Activated CD4-positive, alpha-beta T cell treated with anti-CD3 and anti-CD28 coated beads, Interleukin-2, amount 10 ng/mL, durations not matched to agents 24 days and 14 days (primary cell): ENCODE measurements around the gene ZP4. TPM values are rescaled to one million over a fixed set of nuclear protein-coding genes. Genes with fewer than 3 reads are reported as not detected.

ENCODE experiments used
- DNase-seq: peaks from one replicate; pipeline ENCODE4 v3.0.0; 2022
- H3K27ac Mint-ChIP-seq: one replicate; pipeline ENCODE4 v1.8.0; 2022; ENCODE audit warnings: mild to moderate bottlenecking, mixed read lengths
- H3K27me3 Mint-ChIP-seq: one replicate; pipeline ENCODE4 v1.8.0; 2022; ENCODE audit warnings: mixed read lengths
- H3K36me3 Mint-ChIP-seq: one replicate; pipeline ENCODE4 v1.8.0; 2022; ENCODE audit warnings: low read depth, mild to moderate bottlenecking, mixed read lengths
- H3K4me1 Mint-ChIP-seq: one replicate; pipeline ENCODE4 v1.8.0; 2021; ENCODE audit warnings: mixed read lengths
- H3K4me3 Mint-ChIP-seq: one replicate; pipeline ENCODE4 v1.8.0; 2022; ENCODE audit warnings: mild to moderate bottlenecking, moderate library complexity, mixed read lengths
- H3K9me3 Mint-ChIP-seq: one replicate; pipeline ENCODE4 v1.8.0; 2021; ENCODE audit warnings: mixed read lengths
- intact Hi-C: fragments of 100-400 bp; cut with micrococcal nuclease; formaldehyde crosslinking; loops from one replicate; pipeline ENCODE4 v1.15.1; 2023
- total RNA-seq: library from RNA; stranded (reverse); gene quantifications from 2 replicates; pipeline ENCODE4 v1.2.3, GENCODE V29; 2022

ZP4 gene
- total RNA-seq, 1 donor from 2014 or later: not detected

DNA sequence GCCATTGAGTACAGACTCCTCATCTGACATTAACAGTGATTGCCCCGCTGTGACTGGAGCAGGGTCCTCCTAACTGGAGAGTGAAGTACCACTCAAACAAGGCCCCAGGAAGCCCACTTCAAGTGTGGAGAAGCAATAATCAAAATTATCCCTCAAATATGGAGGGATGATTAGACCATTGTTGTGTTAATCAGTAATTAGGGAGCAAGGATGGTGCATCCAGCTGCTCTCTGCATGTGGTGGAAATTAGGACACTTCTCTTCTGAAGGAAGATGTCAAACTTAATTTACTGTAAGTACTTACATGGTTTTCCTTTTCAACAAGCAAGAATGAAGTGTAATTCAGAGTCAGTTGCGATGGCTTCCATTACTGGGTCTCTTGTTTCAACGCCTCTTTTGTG lies 3.4 kb upstream of the ZP4 start:
- H3K4me3 Mint-ChIP-seq: no peak overlapping the region
- intact Hi-C loops: no loop called here
- DNase-seq: no peak
- no peak overlapping the region for H3K27ac Mint-ChIP-seq
- no peaks in the 10 kb centered on the region for H3K4me1 Mint-ChIP-seq
- H3K27me3 Mint-ChIP-seq: no peaks in the 10 kb centered on the region
- H3K9me3 Mint-ChIP-seq: no peaks in the 10 kb centered on the region
- no peaks in the 10 kb centered on the region for H3K36me3 Mint-ChIP-seq

GRCh38 chr1:237891979-237892378 lies 1.3 kb upstream of the ZP4 start:
- intact Hi-C loops: no loop called here
- no peak for DNase-seq
- no peak overlapping the region for H3K4me3 Mint-ChIP-seq
- no peaks in the 10 kb centered on the region for H3K4me1 Mint-ChIP-seq
- H3K36me3 Mint-ChIP-seq: no peaks in the 10 kb centered on the region
- H3K27me3 Mint-ChIP-seq: no peaks in the 10 kb centered on the region
- H3K9me3 Mint-ChIP-seq: no peaks in the 10 kb centered on the region
- no peak overlapping the region for H3K27ac Mint-ChIP-seq

- Mint-ChIP-seq H3K36me3 (no peaks in the 10 kb centered on the region), H3K27me3 (no peaks in the 10 kb centered on the region), H3K9me3 (no peaks in the 10 kb centered on the region), H3K4me1 (no peaks in the 10 kb centered on the region), H3K4me3 (no peak overlapping the region), H3K27ac (no peak overlapping the region)
- intact Hi-C loops: no loop called here
- DNase-seq: no peak
Observed at GRCh38 chr1:237891266-237891665, 544 bp upstream of the ZP4 start.

DNA sequence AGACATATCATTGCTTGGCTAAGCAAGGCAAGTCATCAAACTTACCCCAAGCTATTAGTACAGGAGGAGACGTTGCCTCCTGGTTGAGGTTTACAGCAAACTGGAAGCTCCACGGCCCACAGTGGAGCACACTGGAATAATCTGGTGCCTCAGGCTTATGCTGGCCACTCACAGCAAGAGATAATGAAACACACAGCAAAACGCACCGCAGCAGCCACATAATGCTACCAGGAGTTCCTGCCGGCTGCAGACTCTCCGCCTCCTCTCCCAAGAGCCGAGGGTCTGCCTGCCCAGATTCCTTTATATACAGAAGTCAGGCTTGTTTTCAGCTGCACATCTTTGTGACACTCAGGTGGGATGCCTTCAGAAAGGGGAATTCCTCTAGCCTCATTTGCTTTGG lies 306 bp downstream of the ZP4 start:
- no peaks in the 10 kb centered on the region for H3K36me3 Mint-ChIP-seq
- intact Hi-C loops: no loop called here
- H3K27me3 Mint-ChIP-seq: no peaks in the 10 kb centered on the region
- DNase-seq: no peak
- H3K9me3 Mint-ChIP-seq: no peaks in the 10 kb centered on the region
- H3K4me1 Mint-ChIP-seq: no peaks in the 10 kb centered on the region
- H3K4me3 Mint-ChIP-seq: no peak overlapping the region
- no peak overlapping the region for H3K27ac Mint-ChIP-seq

- intact Hi-C loops: no loop called here
- H3K27ac Mint-ChIP-seq: no peak overlapping the region
- peaks cover under 1% of the 10 kb centered on the region for H3K9me3 Mint-ChIP-seq
- H3K4me3 Mint-ChIP-seq: no peak overlapping the region
- H3K4me1 Mint-ChIP-seq: no peaks in the 10 kb centered on the region
- H3K27me3 Mint-ChIP-seq: no peaks in the 10 kb centered on the region
- DNase-seq: no peak
- no peaks in the 10 kb centered on the region for H3K36me3 Mint-ChIP-seq
Observed at GRCh38 chr1:237888143-237888542, 2.6 kb downstream of the ZP4 start.

DNA sequence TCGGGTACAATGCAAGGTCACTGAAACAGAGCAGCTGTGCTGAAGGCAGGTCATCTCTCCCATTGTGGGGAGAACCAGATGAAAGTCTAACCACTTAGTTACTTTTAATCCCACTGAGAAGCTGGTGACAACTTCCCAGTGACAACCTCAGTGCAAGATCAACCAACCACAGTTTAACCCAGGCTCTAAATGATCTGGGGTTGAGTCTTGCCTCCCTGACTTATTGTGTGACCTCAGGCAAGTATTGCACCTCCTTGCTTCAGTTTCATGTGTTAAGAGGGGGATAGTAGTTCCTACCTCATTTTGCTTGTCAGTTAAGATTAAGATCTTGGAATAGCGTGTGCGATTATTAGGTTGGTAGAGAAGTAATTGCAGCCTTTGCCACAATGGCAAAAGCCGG lies 3.2 kb downstream of the ZP4 start:
- intact Hi-C loops: no loop called here

GRCh38 chr1:237884237-237884636 lies 6.5 kb downstream of the ZP4 start:
- Mint-ChIP-seq H3K27me3 (no peaks in the 10 kb centered on the region), H3K36me3 (no peaks in the 10 kb centered on the region), H3K27ac (no peak overlapping the region), H3K4me3 (no peak overlapping the region), H3K9me3 (peaks cover 3% of the 10 kb centered on the region), H3K4me1 (no peaks in the 10 kb centered on the region)
- DNase-seq: no peak
- intact Hi-C loops: no loop called here

More for the DNA sequence above, 3.2 kb downstream of the ZP4 start:
- Mint-ChIP-seq H3K4me3 (no peak overlapping the region), H3K36me3 (no peaks in the 10 kb centered on the region), H3K4me1 (no peaks in the 10 kb centered on the region), H3K27me3 (no peaks in the 10 kb centered on the region), H3K9me3 (peaks cover 3% of the 10 kb centered on the region), H3K27ac (no peak overlapping the region)
- DNase-seq: no peak

GRCh38 chr1:237879195-237879594 lies 11.5 kb downstream of the ZP4 start:
- Mint-ChIP-seq H3K4me1 (no peaks in the 10 kb centered on the region), H3K36me3 (no peaks in the 10 kb centered on the region), H3K9me3 (peaks cover 3% of the 10 kb centered on the region), H3K27ac (no peak overlapping the region), H3K27me3 (no peaks in the 10 kb centered on the region), H3K4me3 (no peak overlapping the region)
- DNase-seq: no peak
- intact Hi-C loops: no loop called here

GRCh38 chr1:237878406-237878805 lies 12.3 kb downstream of the ZP4 start:
- no peak overlapping the region for H3K4me3 Mint-ChIP-seq
- H3K9me3 Mint-ChIP-seq: peaks cover 3% of the 10 kb centered on the region
- no peaks in the 10 kb centered on the region for H3K4me1 Mint-ChIP-seq
- no peaks in the 10 kb centered on the region for H3K36me3 Mint-ChIP-seq
- no peaks in the 10 kb centered on the region for H3K27me3 Mint-ChIP-seq
- intact Hi-C loops: no loop called here
- no peak overlapping the region for H3K27ac Mint-ChIP-seq
- no peak for DNase-seq

GRCh38 chr1:237877631-237878030 lies 13.1 kb downstream of the ZP4 start:
- intact Hi-C loops: no loop called here
- Mint-ChIP-seq H3K27ac (no peak overlapping the region), H3K9me3 (no peaks in the 10 kb centered on the region), H3K4me3 (no peak overlapping the region), H3K27me3 (no peaks in the 10 kb centered on the region), H3K4me1 (no peaks in the 10 kb centered on the region), H3K36me3 (no peaks in the 10 kb centered on the region)
- DNase-seq: no peak

DNA sequence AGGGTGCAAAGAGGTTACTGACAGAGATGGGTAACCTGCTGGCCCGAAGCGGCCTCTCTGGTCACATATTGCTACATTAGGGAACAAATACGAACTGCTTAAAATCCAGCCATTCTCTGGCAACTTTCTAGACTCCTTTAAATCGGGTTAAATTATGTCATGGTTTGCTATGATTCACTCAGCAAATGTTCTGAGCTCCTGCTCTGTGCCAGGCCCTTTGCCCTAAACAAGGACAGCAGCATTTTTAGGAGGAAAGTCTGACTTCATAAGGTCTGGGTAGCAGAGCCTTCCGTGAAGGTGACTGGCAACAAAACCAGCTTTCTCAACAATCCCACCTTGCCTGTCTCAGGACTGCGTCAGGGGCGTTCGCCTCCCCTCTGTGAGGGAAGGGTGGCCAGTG lies 15.4 kb downstream of the ZP4 start:
- no peak for DNase-seq
- no peaks in the 10 kb centered on the region for H3K4me1 Mint-ChIP-seq
- H3K36me3 Mint-ChIP-seq: no peaks in the 10 kb centered on the region
- H3K27me3 Mint-ChIP-seq: no peaks in the 10 kb centered on the region
- no peak overlapping the region for H3K4me3 Mint-ChIP-seq
- intact Hi-C loops: no loop called here
- no peak overlapping the region for H3K27ac Mint-ChIP-seq
- H3K9me3 Mint-ChIP-seq: no peaks in the 10 kb centered on the region

DNA sequence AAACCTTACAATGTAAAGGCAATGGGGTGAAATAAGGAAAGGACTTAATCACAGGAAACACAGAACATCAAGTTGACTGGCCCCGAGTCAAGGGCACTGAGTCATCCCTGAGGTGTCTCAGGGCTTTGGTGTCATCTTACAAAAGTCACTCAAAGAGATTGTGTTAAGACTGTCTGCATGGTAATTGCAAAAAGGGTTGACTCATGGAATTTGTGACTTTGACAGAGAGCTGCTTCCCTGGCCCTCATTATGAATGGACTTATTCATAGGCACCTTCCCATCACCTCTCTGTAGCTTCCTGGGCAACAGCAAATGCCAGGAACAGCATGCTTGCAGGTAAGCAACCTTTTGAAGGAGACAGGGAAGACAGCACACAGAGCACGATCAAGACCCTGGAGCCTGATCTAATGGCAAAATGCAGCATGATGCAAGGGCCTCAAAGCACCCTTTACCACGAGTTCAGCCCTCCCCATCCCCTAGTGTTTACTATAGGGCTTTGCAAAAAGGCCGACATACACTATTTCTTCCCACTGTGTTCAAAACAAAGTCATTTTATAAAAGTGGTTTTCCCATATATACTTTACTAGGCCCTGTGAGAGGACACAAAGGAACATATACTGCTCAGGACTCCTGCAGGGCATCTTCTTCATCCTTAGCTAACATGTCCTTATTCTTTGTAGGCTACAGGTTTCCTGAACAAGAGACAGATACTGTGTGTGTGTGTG lies 17.1 kb downstream of the ZP4 start:
- H3K4me1 Mint-ChIP-seq: no peaks in the 10 kb centered on the region
- intact Hi-C loops: no loop called here
- no peak for DNase-seq
- H3K27ac Mint-ChIP-seq: no peak overlapping the region
- no peaks in the 10 kb centered on the region for H3K9me3 Mint-ChIP-seq
- no peaks in the 10 kb centered on the region for H3K27me3 Mint-ChIP-seq
- H3K36me3 Mint-ChIP-seq: no peaks in the 10 kb centered on the region
- H3K4me3 Mint-ChIP-seq: no peak overlapping the region

DNA sequence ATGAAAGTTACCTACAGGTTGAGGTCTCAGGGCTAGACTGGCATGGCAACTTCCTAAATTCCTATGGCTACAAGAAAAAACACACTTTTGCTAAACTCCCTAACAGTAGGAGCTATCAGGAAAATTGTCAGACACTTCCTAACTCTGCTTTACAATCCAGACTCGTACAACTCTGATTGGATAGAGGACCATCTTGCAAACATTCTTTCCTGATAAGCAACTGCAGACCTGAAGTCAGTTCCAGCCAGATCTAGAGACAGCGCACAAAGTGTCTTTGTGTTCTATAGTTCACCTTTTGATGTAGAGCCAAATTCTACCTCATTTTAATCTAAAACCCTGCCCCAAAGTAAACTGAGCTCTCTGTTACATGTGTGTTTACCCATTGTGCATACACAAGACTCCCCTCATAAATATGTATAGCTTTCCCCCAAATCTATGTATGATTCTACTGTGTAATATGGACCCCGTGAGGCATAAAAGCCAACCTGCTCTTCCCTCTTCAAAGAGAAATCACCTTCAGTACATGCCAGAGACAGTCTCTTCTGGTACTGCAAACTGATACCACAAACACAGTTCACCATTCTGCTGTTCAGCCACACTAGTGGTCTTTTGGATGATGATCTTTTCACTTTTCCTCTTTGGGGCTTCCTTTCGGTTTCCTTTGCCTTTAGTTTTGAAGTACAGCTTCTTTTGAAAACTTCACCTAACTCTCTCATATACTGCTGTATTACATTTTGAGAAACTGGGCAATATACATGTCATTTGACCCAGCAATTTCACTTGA lies 21.7 kb downstream of the ZP4 start:
- peaks cover 3% of the 10 kb centered on the region for H3K27me3 Mint-ChIP-seq
- peaks cover 4% of the 10 kb centered on the region for H3K4me1 Mint-ChIP-seq
- H3K27ac Mint-ChIP-seq: no peak overlapping the region
- no peaks in the 10 kb centered on the region for H3K36me3 Mint-ChIP-seq
- H3K9me3 Mint-ChIP-seq: no peaks in the 10 kb centered on the region
- intact Hi-C loops: no loop called here
- no peak for DNase-seq
- H3K4me3 Mint-ChIP-seq: no peak overlapping the region

DNA sequence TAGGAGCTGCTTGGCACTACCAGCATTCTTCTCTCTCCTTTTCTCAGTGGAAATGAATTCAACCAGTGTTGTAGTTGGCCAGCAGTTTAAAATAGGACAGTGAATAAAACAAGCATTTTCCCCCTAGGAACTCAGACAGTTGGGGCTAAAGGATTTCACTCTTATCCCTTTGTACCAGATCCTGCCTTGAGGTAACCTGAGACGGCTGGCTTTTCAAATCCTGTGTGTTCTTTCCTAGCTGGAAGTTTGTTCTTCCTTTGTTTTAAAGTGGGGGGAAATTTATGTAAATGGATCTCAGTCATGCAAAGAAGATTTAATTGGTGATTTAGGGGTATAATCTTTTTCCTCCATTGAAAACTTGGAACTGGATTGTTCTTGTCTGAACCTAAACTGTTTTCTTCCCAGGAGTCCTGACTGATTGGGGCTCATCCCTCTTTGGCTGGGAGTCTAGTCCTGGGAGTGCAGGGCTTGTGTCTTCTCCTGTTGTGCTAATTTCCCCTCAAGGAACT lies 23.3 kb downstream of the ZP4 start:
- DNase-seq: no peak
- no peaks in the 10 kb centered on the region for H3K9me3 Mint-ChIP-seq
- peaks cover 4% of the 10 kb centered on the region for H3K4me1 Mint-ChIP-seq
- intact Hi-C loops: no loop called here
- no peak overlapping the region for H3K4me3 Mint-ChIP-seq
- no peak overlapping the region for H3K27ac Mint-ChIP-seq
- no peaks in the 10 kb centered on the region for H3K36me3 Mint-ChIP-seq
- H3K27me3 Mint-ChIP-seq: peaks cover 3% of the 10 kb centered on the region
